ENCODE data around the gene RAPGEF2. TPM values are rescaled to one million over a fixed set of nuclear protein-coding genes. Genes with fewer than 3 reads are reported as not detected.
A peak's percentile ranks its signal among the peaks of the same experiment; 100 is the strongest.
"Not testable (repeated sequence)": the region's sequence is repeated elsewhere in the genome, so short reads cannot be mapped to it uniquely, and the experiment has no call there.

RAPGEF2 gene, protein sequence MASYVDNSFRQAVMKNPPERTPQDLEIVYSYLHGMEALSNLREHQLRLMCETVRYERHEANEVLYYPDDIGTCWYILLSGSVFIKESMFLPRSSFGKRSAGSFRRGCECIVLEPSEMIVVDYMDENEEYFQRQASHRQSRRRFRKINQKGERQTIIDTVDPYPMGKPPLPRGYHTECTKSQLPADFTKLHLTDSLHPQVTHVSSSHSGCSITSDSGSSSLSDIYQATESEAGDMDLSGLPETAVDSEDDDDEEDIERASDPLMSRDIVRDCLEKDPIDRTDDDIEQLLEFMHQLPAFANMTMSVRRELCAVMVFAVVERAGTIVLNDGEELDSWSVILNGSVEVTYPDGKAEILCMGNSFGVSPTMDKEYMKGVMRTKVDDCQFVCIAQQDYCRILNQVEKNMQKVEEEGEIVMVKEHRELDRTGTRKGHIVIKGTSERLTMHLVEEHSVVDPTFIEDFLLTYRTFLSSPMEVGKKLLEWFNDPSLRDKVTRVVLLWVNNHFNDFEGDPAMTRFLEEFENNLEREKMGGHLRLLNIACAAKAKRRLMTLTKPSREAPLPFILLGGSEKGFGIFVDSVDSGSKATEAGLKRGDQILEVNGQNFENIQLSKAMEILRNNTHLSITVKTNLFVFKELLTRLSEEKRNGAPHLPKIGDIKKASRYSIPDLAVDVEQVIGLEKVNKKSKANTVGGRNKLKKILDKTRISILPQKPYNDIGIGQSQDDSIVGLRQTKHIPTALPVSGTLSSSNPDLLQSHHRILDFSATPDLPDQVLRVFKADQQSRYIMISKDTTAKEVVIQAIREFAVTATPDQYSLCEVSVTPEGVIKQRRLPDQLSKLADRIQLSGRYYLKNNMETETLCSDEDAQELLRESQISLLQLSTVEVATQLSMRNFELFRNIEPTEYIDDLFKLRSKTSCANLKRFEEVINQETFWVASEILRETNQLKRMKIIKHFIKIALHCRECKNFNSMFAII (N-terminal part only)
- 42.8 TPM for total RNA-seq
- long read RNA-seq, partial matches to known transcripts = 3 of 4 reads
- long read RNA-seq, other reads (novel, unspliced or antisense) = 1 of 4 reads

- DNase-seq (ENCODE audit: missing footprints) = peak; percentile 96
- ATAC-seq = peak; percentile 96
- intact Hi-C loops (cut with DNase I) = loop anchor here (2.0 to 10.0 kb wide), 4 partner anchors 54 to 242 kb away; no protein-coding TSS in a partner anchor
Measured at GRCh38 chr4:159102622-159103383, at the start of gene RAPGEF2. Gene RAPGEF2 (plus strand): TSS chr4:159103079. CDS start chr4:159104163, 1,084 bp downstream.

- DNase-seq (ENCODE audit: missing footprints) (no peak), ATAC-seq (no peak)
- intact Hi-C loops (cut with DNase I) = no loop called here
Measured at GRCh38 chr4:159055833-159056232, 47.0 kb upstream of the RAPGEF2 start.

- no peak for DNase-seq (ENCODE audit: missing footprints)
- intact Hi-C loops (cut with DNase I) = no loop called here
- peak; percentile 89 for ATAC-seq
Measured at GRCh38 chr4:159060161-159060560, 42.7 kb upstream of the RAPGEF2 start.

- intact Hi-C loops (cut with DNase I) = no loop called here
- ATAC-seq (no peak), DNase-seq (ENCODE audit: missing footprints) (no peak)
Measured at GRCh38 chr4:159062381-159062780, 40.5 kb upstream of the RAPGEF2 start.

GRCh38 chr4:159065513-159066240 lies 37.2 kb upstream of the RAPGEF2 start:
- no peak for ATAC-seq
- intact Hi-C loops (cut with DNase I) = no loop called here
- DNase-seq (ENCODE audit: missing footprints) = no peak

DNA sequence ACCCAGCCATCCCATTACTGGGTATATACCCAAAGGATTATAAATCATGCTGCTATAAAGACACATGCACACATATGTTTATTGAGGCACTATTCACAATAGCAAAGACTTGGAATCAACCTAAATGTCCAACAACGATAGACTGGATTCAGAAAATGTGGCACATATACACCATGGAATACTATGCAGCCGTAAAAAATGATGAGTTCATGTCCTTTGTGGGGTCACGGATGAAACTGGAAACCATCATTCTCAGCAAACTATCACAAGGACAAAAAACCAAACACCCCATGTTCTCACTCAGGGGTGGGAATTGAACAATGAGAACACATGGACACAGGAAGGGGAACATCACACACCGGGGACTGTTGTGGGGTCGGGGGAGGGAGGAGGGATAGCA lies 34.7 kb upstream of the RAPGEF2 start:
- ATAC-seq; DNase-seq (ENCODE audit: missing footprints); intact Hi-C loops (cut with DNase I): not testable (repeated sequence)

DNA sequence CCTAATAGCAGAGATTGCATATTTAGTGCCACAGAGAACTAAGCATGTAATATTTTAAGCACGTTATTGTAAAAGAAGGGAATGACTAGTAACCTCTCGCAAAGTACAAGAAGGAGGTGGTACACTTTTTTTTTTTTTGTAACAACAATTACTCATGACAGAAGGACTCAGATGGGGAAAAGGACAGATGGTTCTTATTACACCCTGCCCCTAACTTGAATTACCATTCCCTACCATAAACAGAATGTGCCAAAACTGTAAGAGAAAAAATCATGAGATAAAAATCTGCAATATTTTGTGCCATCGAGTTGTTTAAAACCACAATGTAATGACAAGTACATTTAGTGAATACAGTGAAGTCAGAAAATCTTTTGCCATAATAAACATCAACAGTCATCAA lies 33.0 kb upstream of the RAPGEF2 start:
- ATAC-seq = no peak

DNA sequence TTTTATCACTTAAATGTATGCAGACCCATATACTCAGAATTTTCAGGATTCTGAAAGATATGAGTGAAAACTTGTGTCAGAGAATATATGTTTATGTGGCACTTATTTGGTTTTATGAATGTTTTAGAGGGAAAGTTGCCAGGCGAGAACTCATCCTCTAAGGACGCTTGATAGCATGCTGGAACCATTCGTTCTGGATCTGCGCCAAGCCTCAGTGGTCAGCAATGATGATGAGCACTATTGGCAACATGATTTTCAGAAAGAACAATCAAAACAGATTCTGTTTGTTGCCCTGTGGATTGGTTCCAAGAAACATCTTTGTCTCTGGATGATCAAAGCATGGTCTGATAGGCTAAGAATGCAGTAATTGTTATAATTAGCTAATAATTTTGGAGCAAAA lies 32.1 kb upstream of the RAPGEF2 start:
- intact Hi-C loops (cut with DNase I) = no loop called here
- DNase-seq (ENCODE audit: missing footprints) = no peak
- ATAC-seq = no peak

More for the DNA sequence above, 33.0 kb upstream of the RAPGEF2 start:
- no peak for DNase-seq (ENCODE audit: missing footprints)
- intact Hi-C loops (cut with DNase I) = no loop called here

GRCh38 chr4:159071178-159071968 lies 31.5 kb upstream of the RAPGEF2 start:
- intact Hi-C loops (cut with DNase I) = no loop called here
- DNase-seq (ENCODE audit: missing footprints) = no peak
- no peak for ATAC-seq

- intact Hi-C loops (cut with DNase I) = no loop called here
- ATAC-seq = no peak
- DNase-seq (ENCODE audit: missing footprints) = no peak
Measured at GRCh38 chr4:159071969-159072765, 30.7 kb upstream of the RAPGEF2 start.

DNA sequence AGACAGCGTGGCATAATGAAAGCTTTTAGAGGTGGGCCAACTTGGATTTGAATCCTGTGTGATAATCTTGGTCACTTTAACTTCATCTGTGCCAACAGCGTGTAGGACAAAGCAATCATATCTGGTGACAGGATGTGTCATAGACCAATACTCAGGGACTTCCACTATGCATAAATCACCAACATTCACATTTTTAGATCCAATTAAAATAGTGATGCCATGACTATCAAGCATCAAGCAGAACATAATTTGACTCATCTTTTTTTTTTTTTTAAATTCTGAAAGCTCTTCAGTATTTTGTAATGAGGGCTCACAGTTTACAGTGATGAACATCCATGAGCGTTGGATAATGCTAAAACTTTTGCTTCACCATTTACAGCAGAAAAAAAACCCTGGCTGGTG lies 27.3 kb upstream of the RAPGEF2 start:
- DNase-seq (ENCODE audit: missing footprints) = no peak
- ATAC-seq = no peak
- intact Hi-C loops (cut with DNase I) = no loop called here

GRCh38 chr4:159077018-159077417 lies 25.9 kb upstream of the RAPGEF2 start:
- ATAC-seq; DNase-seq (ENCODE audit: missing footprints); intact Hi-C loops (cut with DNase I): not testable (repeated sequence)

GRCh38 chr4:159077702-159078495 lies 25.0 kb upstream of the RAPGEF2 start:
- intact Hi-C loops (cut with DNase I) = no loop called here
- DNase-seq (ENCODE audit: missing footprints) = no peak
- no peak for ATAC-seq

GRCh38 chr4:159079074-159079473 lies 23.8 kb upstream of the RAPGEF2 start:
- intact Hi-C loops (cut with DNase I) = no loop called here

GRCh38 chr4:159086606-159087005 lies 16.3 kb upstream of the RAPGEF2 start:
- DNase-seq (ENCODE audit: missing footprints) (no peak), ATAC-seq (no peak)
- intact Hi-C loops (cut with DNase I) = no loop called here

More at GRCh38 chr4:159079074-159079473, 23.8 kb upstream of the RAPGEF2 start:
- ATAC-seq (no peak), DNase-seq (ENCODE audit: missing footprints) (no peak)

GRCh38 chr4:159090255-159090654 lies 12.6 kb upstream of the RAPGEF2 start:
- DNase-seq (ENCODE audit: missing footprints) = no peak
- intact Hi-C loops (cut with DNase I) = no loop called here
- no peak for ATAC-seq
